Measurements from ENCODE around the gene SLC37A1.
A peak's percentile ranks its signal among the peaks of the same experiment; 100 is the strongest.

SLC37A1 gene

GRCh38 chr21:42530167-42530518 is 16.5 kb downstream of the SLC37A1 start:
- DNase-seq, result no peak

- no peak for DNase-seq
Observed at GRCh38 chr21:42531771-42532170, 18.1 kb downstream of the SLC37A1 start.

GRCh38 chr21:42532466-42533181 is 19.0 kb downstream of the SLC37A1 start:
- no peak for DNase-seq

- DNase-seq, result no peak
Observed at GRCh38 chr21:42533306-42533962, 19.8 kb downstream of the SLC37A1 start.

GRCh38 chr21:42533963-42534355 is 20.3 kb downstream of the SLC37A1 start:
- DNase-seq, result no peak

GRCh38 chr21:42534421-42535378 is 21.0 kb downstream of the SLC37A1 start:
- DNase-seq, result peak in 1 of 6 experiments; percentile 15

- no peak for DNase-seq
Observed at GRCh38 chr21:42535602-42536171, 22.0 kb downstream of the SLC37A1 start.

GRCh38 chr21:42536601-42537000 is 22.9 kb downstream of the SLC37A1 start:
- no peak for DNase-seq

- peak in 1 of 6 experiments; percentile 13 for DNase-seq
Observed at GRCh38 chr21:42537106-42537742, 23.6 kb downstream of the SLC37A1 start.

- no peak for DNase-seq
Observed at GRCh38 chr21:42538479-42539275, 25.0 kb downstream of the SLC37A1 start.

- DNase-seq, result no peak
Observed at GRCh38 chr21:42539342-42539741, 25.7 kb downstream of the SLC37A1 start.

- DNase-seq, result no peak
Observed at GRCh38 chr21:42539931-42540343, 26.3 kb downstream of the SLC37A1 start.

GRCh38 chr21:42540396-42540795 is 26.7 kb downstream of the SLC37A1 start:
- DNase-seq, result no peak

- no peak for DNase-seq
Observed at GRCh38 chr21:42541174-42541573, 27.5 kb downstream of the SLC37A1 start.

GRCh38 chr21:42541618-42542017 is 28.0 kb downstream of the SLC37A1 start:
- no peak for DNase-seq

- DNase-seq, result no peak
Observed at GRCh38 chr21:42542196-42542595, 28.5 kb downstream of the SLC37A1 start.

- DNase-seq, result no peak
Observed at GRCh38 chr21:42542596-42542995, 28.9 kb downstream of the SLC37A1 start.

GRCh38 chr21:42543106-42543847 is 29.6 kb downstream of the SLC37A1 start:
- DNase-seq, result no peak

GRCh38 chr21:42544544-42544943 is 30.9 kb downstream of the SLC37A1 start:
- no peak for DNase-seq

GRCh38 chr21:42545317-42545716 is 31.7 kb downstream of the SLC37A1 start:
- no peak for DNase-seq

GRCh38 chr21:42545745-42546144 is 32.1 kb downstream of the SLC37A1 start:
- no peak for DNase-seq
